ENCODE data around the gene WWP2. TPM values are rescaled to one million over a fixed set of nuclear protein-coding genes. Genes with fewer than 3 reads are reported as not detected.

Gene WWP2
- total RNA-seq, 1 experiment from 2014 or later = 22.8 TPM

DNA sequence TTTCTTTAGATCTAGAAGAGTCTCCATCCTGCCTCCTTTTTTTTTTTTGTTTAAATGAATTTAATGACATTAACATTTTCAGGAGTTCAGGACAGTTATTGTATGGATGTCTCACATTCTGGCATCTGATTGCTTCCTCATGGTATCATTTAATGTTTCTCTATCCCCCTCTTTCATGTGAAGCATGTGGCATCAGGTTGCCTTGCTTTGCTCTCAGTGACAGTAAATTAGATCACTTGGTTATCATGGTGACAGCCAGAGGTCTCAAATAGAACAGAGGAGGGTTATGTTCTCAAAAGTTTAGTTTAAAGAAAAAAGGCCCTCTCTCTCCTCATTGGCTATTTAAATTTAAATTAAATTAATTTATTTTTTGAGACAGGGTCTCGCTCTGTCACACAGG, 74.1 kb downstream of the WWP2 start:
- H3K4me1 ChIP-seq (ENCODE audit: control insufficient read depth, insufficient read depth, low read length) = no peaks in the 10 kb centered on the region
- intact Hi-C loops (cut with micrococcal nuclease; ENCODE audit: unreplicated experiment) = no loop called here
- no peak overlapping the region for H3K27ac ChIP-seq (ENCODE audit: low read length)
- in situ Hi-C loops (cut with HindIII; ENCODE audit: low pct_unique_long_range_greater_than_20kb, low sequenced_read_pairs) = no loop called here
- H3K9me3 ChIP-seq (ENCODE audit: control insufficient read depth, insufficient read depth, low read depth, low read length) = no peaks in the 10 kb centered on the region
- no peak overlapping the region for H3K4me3 ChIP-seq (ENCODE audit: low read depth in 2 of 2, low read length in 2 of 2)
- TF ChIP-seq, protein P1, sequence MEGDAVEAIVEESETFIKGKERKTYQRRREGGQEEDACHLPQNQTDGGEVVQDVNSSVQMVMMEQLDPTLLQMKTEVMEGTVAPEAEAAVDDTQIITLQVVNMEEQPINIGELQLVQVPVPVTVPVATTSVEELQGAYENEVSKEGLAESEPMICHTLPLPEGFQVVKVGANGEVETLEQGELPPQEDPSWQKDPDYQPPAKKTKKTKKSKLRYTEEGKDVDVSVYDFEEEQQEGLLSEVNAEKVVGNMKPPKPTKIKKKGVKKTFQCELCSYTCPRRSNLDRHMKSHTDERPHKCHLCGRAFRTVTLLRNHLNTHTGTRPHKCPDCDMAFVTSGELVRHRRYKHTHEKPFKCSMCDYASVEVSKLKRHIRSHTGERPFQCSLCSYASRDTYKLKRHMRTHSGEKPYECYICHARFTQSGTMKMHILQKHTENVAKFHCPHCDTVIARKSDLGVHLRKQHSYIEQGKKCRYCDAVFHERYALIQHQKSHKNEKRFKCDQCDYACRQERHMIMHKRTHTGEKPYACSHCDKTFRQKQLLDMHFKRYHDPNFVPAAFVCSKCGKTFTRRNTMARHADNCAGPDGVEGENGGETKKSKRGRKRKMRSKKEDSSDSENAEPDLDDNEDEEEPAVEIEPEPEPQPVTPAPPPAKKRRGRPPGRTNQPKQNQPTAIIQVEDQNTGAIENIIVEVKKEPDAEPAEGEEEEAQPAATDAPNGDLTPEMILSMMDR (IDR thresholded peaks at IDR 0.05) = no peak
- no peak for TF ChIP-seq TCF7L2 (IDR thresholded peaks at IDR 0.05; ENCODE audit: low read depth, low read length)
- TF ChIP-seq, protein P2, sequence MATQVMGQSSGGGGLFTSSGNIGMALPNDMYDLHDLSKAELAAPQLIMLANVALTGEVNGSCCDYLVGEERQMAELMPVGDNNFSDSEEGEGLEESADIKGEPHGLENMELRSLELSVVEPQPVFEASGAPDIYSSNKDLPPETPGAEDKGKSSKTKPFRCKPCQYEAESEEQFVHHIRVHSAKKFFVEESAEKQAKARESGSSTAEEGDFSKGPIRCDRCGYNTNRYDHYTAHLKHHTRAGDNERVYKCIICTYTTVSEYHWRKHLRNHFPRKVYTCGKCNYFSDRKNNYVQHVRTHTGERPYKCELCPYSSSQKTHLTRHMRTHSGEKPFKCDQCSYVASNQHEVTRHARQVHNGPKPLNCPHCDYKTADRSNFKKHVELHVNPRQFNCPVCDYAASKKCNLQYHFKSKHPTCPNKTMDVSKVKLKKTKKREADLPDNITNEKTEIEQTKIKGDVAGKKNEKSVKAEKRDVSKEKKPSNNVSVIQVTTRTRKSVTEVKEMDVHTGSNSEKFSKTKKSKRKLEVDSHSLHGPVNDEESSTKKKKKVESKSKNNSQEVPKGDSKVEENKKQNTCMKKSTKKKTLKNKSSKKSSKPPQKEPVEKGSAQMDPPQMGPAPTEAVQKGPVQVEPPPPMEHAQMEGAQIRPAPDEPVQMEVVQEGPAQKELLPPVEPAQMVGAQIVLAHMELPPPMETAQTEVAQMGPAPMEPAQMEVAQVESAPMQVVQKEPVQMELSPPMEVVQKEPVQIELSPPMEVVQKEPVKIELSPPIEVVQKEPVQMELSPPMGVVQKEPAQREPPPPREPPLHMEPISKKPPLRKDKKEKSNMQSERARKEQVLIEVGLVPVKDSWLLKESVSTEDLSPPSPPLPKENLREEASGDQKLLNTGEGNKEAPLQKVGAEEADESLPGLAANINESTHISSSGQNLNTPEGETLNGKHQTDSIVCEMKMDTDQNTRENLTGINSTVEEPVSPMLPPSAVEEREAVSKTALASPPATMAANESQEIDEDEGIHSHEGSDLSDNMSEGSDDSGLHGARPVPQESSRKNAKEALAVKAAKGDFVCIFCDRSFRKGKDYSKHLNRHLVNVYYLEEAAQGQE (IDR thresholded peaks at IDR 0.05; ENCODE audit: insufficient read depth in 1 of 2, low read depth in 2 of 2, low read length in 1 of 2) = no peak
- no peak for TF ChIP-seq SIN3A (IDR thresholded peaks at IDR 0.05; ENCODE audit: borderline replicate concordance, insufficient read depth, low read depth, low read length)
- TF ChIP-seq POLR2AphosphoS5 (IDR thresholded peaks at IDR 0.05; ENCODE audit: low read depth, low read length) = no peak
- CTCF ChIA-PET = no interaction called here
- no TSS peak for BruUV-seq (replicated peaks)
- ATAC-seq = no peak
- no peak for DNase-seq (ENCODE audit: low read depth, low spot score)
- POLR2A ChIA-PET = no interaction called here
- no peaks in the 10 kb centered on the region for H3K27me3 ChIP-seq (ENCODE audit: control insufficient read depth, insufficient read depth, low read length)
- H3K36me3 ChIP-seq (ENCODE audit: control insufficient read depth, insufficient read depth, low read length) = no peaks in the 10 kb centered on the region

DNA sequence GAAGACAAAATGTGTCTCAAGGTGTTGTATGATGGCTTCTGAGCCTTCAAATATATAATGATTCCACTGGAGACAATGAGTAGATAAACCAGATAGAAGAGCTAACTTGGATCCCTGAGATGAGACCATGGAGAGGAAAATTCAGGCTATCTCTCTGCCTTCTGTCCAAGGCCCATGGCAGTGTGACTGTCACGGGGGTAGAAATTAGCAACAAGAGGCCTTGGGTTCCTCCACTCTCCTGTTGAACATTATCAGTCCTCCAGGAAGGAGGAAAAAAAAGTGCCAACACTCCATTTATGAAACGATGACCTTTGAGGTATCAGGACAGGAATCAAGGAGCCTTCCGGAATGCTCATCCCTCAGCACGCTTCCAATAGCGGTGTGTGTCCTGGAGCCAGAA, 75.2 kb downstream of the WWP2 start:
- no peak for DNase-seq (ENCODE audit: low read depth, low spot score)
- no peak overlapping the region for H3K4me3 ChIP-seq (ENCODE audit: low read depth in 2 of 2, low read length in 2 of 2)
- ChIA-PET POLR2A (no interaction called here), CTCF (no interaction called here)
- H3K36me3 ChIP-seq (ENCODE audit: control insufficient read depth, insufficient read depth, low read length) = no peaks in the 10 kb centered on the region
- TF ChIP-seq SIN3A (IDR thresholded peaks at IDR 0.05; ENCODE audit: borderline replicate concordance, insufficient read depth, low read depth, low read length) (no peak), POLR2AphosphoS5 (IDR thresholded peaks at IDR 0.05; ENCODE audit: low read depth, low read length) (no peak), TCF7L2 (IDR thresholded peaks at IDR 0.05; ENCODE audit: low read depth, low read length) (no peak)
- TF ChIP-seq, protein P2 (IDR thresholded peaks at IDR 0.05; ENCODE audit: insufficient read depth in 1 of 2, low read depth in 2 of 2, low read length in 1 of 2) = no peak
- TF ChIP-seq, protein P1 (IDR thresholded peaks at IDR 0.05) = no peak
- H3K27ac ChIP-seq (ENCODE audit: low read length) = no peak overlapping the region
- H3K4me1 ChIP-seq (ENCODE audit: control insufficient read depth, insufficient read depth, low read length) = no peaks in the 10 kb centered on the region
- no TSS peak for BruUV-seq (replicated peaks)
- in situ Hi-C loops (cut with HindIII; ENCODE audit: low pct_unique_long_range_greater_than_20kb, low sequenced_read_pairs) (no loop called here), intact Hi-C loops (cut with micrococcal nuclease; ENCODE audit: unreplicated experiment) (no loop called here)
- ATAC-seq = no peak
- no peaks in the 10 kb centered on the region for H3K9me3 ChIP-seq (ENCODE audit: control insufficient read depth, insufficient read depth, low read depth, low read length)
- H3K27me3 ChIP-seq (ENCODE audit: control insufficient read depth, insufficient read depth, low read length) = no peaks in the 10 kb centered on the region
